Smooth muscle cell of the brain vasculature (primary cell): ENCODE measurements around the gene LY9.

Experiments
- DNase-seq: peaks from one replicate; pipeline ENCODE4 v3.0.0-alpha.2; 2012; ENCODE audit warnings: low read depth, low spot score

LY9 gene

DNA sequence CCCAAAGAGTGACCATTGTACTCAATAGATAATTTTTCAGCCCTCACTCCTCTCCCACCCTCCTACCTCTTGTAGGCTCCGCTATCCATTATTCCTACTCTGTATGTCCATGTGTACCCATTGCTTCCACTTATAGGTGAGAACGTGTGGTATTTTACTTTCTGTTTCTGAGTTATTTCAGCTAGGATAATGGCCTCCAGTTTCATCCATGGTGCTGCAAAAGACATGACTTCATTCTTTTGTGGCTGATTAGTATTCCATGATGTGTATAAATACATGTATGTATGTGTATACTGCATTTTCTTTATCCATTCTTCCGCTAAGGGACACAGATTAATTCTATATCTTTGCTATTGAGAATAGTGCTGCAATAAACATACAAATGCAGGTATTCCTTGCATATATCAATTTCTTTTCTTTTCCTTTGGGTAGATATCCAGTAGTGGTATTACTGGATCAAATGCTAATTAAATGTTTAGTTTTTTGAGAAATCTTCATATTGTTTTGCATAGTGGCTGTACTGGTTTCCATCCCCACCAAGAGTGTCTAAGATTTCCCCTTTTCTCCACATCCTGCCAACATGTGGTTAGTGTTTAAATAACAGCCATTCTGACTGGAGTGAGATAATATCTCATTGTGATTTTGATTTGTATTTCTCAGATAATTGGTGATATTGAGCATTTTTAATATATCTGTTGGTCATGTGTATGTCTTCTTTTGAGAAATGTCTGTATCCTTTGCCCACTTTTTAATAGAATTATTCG, 4.9 kb downstream of the LY9 start:
- DNase-seq, result no peak

DNA sequence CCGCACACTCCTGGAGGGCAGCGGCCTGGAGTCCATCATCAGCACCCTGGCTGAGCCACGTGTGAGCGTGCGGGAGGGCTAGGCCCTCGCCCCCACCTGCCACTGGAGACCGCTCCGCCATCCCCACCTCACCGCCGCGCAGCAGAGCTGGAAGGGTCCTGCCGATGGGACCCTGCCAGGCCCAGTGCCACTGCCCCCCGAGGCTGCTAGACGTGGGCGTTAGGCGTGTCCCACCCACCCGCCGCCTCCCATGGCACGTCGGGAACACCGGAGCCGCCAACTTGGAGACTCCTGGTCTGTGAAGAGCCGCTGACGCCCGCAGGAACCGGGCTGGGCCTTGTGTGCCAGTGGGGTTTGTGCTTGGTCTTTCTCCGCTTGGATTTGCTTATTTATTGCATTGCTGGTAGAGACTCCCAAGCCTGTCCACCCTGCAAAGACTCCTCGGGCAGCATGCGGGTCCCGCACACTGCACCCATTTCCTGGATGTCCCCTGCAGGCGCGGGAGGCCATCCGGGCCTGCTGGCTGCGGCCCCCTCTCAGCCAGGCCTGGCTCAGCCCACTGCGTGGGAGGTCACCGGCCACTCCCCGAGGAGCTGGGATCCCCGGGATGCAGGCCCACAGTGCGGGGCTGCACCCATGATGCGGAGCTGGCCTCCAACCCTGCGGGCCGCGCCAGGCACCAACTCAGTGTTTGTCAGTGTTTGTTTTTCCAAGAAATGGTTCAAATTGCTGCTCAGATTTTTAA, 6.0 kb downstream of the LY9 start:
- no peak for DNase-seq

DNA sequence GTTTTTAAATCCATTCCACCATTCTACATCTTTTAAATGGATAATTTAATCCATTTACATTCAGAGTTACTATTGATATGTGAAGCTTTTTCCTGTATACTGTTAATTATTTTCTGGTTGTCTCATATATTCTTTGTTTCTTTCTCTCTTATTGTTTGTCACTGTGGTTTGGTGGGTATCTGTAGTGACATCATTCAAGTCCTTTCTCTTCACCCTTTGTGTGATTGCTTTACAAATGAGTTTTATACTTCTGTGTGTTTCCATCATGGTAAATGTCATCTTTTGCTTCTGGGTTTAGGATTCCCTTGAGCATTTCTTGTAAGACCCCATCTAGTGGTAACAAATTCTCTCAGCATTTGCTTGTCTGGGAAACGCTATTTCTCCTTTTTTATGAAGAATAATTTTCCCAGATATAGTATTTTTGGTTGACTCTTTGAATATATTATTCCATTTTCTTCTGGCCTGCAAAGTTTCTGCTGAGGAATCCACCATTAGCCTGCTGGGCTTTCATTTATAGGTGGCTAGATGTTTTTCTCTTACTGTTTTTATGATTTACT, 10.2 kb downstream of the LY9 start:
- DNase-seq, result no peak

DNA sequence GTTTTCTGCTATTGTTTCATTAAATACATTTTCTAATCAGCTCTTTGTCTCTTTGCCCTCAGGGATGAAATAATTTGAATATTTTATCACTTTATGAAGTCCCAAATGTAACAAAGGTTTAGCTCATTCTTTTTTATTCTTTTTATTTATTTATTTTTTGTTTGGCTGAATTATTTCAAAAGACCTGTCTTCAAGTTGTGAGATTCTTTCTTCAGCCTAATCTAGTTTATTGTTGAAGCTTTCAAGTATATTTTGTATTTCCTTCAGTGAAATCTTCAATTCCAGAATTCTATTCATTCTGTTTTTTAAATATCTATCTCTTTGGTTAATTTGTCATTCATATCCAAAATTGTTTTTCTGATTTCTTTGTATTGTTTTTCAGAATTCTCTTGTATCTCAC, 10.8 kb downstream of the LY9 start:
- DNase-seq, result no peak

DNA sequence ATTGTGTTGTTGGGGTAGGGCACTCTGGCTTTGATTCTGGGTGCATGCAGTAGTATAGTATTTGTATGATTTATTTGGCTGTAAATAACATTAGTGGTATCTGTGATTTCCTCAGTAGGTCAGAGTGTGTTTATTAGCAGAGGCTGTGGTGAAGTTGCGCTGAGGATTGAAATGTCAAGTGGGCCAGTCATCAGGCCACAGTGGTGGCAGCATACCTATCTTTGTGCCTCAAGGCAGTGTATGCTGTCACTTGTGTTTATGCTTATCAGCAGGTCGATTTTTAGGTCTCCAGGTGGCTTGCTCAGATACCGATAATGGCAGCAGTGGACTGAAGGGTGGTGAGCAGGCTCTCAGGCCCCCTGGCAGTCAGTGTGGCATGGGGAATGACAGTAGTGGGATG, 11.3 kb downstream of the LY9 start:
- DNase-seq, result no peak

DNA sequence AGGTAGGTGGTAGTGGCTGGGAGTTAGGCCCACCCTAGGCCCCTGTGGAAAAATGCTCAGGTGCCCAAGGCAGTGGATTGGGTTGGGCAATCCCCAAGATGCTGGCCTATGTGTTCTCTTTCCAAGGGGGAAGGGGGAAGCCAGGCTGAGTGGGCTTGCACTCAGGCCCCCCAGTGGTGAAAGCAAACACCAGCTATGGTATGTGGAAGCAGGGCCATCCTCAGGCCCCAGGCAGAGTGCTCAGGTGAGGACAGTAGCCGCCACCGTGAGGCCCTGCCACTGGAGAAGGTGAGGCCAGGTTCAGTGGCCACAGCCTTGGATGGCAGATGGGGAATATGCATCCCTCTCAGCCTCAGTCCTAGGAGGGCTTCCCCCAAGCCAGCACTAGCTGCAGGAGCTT, 11.8 kb downstream of the LY9 start:
- no peak for DNase-seq

DNA sequence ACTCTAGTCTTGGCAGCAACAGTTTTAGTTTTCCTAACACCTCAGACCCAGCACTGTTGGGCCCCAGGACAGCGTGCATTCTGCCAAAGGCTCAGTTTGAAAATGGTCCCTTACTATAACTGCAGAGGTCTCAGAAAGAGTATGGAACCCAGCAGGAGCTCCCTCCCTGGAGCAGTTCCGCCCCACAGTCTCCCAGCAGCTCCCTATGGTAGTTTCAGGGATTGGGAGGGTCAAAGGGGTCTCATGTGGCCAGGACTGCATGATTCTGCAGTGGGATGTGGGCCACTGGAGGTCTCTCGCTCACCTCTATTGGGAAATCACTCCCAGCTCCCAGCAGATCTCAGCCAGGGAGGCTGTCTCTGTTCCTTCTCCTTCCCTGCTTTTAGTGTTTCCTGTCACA, 12.3 kb downstream of the LY9 start:
- DNase-seq, result no peak

DNA sequence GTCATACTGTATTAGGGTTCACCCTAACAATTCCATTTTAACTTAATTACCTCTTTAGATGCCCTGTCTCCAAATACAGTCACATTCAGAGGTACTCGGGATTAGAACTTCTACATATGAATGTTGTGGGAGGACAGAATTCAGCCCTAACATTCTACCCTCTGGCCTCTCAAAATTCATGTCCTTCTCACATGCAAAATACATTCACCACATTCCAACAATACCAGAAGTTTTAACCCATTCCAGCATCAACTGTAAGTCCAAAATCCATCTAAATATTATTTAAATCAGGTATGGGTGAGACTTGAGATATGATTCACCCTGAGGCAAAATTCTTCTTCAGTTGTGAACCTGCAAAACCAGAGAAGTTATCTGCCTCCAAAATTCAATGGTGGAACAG, 14.5 kb downstream of the LY9 start:
- DNase-seq, result no peak

DNA sequence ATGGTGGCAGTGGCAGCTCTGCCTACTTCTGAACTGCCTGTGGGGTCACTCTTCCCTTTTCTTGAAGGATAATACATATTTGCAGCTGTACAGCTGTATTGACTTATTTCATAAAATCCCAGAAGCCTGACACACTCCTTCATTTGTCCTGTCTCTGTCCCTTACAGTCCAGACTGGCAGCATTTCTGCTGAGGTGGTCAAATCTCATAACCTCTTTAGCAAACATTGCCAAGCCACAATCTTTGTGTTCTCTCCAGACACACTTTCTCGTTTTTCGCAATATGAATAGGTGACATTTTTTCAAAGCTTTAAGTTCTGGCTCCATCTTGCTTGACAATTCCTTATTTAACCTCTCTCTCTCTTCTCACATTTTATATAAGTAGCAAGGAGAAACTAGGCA, 15.2 kb downstream of the LY9 start:
- no peak for DNase-seq

DNA sequence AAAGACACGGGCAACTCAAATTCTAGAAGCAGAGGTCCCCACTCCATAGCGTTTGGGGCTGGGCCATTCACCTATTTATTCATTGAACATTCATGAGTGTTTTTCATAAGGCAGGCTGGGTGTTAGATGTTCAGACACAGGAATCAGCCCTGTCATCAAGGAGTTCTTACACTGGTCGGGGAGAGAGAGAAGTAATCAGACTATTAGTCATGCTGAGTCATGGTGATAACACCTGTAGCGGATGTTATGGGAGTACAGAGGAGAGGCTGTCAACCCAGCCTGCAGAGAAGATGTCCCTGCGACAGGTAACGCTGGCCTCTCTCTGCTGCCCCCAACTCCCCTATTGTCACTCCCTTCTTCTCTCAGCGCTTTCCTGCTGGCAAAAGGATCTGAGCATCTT, 17.2 kb downstream of the LY9 start:
- DNase-seq, result no peak

DNA sequence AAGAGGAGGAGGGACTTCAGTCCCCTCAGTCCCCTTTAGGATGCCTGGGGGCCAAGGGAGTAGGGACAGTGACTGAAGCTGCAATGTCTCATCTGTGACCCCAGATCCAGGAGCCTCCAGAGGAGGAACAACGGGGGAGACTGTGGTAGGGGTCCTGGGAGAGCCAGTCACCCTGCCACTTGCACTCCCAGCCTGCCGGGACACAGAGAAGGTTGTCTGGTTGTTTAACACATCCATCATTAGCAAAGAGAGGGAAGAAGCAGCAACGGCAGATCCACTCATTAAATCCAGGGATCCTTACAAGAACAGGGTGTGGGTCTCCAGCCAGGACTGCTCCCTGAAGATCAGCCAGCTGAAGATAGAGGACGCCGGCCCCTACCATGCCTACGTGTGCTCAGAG, 18.3 kb downstream of the LY9 start:
- no peak for DNase-seq

DNA sequence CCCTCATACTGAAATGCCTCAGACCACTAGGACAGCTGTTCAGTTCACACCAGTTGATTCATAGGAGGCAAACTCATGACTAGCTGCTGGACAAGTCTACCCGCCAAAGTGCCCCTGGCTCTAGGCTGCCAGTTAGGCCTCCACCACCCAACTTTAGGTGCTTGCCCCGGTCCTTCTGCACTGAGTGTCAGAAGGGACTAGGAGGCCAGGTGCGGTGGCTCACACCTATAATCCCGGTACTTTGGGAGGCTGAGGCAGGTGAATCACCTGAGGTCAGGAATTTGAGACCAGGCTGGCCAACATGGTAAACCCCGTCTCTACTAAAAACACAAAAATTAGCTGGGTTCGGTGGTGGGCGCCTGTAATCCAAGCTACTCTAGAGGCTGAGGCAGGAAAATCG, 18.9 kb downstream of the LY9 start:
- no peak for DNase-seq

DNA sequence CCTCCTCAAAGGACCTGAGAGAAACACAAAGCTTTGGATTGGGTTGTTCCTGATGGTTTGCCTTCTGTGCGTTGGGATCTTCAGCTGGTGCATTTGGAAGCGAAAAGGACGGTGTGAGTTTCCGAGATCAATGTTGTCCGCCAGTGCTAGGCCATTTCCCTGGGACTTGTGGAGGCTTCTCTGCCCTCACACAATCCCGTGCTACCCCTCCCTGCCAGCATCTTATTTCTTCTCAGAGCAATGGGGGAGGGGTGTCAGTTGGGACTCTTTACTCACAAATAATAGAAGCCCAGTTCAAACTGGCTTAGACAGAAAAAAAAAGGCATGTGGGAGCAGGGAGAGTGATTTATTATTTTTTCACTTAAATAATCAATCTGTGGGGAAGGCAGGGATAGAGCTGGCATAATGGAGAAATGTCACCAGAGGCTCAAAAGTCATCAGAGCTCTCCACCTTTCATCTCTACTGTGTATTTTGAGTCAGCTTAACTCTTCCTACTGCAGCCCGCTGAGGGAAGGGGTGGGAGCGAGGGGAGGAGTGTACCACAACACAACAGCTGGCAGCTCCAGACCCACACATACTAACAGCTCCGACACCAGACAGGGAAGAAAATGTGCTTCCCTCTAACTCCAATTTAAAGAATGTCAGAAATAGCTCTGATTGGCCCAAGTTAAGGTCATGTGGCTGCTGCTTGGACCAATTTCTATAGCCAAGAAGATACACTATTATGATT, 22.4 kb downstream of the LY9 start:
- no peak for DNase-seq

DNA sequence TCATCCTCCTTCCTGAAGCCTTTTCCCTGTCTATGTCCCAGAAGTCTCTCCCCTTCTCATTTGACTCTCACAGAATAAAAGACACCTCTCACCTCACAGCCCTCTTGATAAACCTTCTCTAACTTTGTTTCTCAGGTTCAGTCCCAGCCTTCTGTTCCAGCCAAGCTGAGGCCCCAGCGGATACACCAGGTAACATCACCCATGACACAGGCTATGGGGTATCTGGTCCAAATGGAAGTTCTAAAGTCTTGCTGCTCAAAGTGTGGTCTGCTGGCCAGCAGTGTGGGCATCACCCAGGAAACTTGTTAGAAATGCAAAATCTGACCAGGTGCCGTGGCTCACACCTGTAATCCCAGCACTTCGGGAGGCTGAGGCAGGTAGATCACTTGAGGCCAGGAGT, 23.2 kb downstream of the LY9 start:
- no peak for DNase-seq

DNA sequence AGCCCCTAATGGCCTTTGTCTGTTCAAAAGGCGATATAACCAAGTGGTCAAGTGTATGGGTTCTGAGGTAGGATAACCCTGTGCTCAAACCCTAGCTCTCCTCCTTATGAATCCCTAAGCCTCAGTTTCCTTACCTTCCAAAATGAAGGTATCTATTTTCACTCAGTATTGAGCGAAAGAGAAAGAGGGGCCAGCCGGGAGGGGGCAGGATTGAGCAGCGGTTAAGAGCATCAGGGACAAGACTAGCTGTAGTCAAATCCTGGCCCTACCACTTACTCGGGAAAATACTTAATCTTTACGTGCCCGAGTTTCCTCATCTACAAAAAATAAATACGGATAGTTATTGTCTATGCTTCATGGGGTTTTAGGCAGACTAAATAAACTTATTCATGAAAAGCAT, 25.7 kb downstream of the LY9 start:
- DNase-seq, result no peak

DNA sequence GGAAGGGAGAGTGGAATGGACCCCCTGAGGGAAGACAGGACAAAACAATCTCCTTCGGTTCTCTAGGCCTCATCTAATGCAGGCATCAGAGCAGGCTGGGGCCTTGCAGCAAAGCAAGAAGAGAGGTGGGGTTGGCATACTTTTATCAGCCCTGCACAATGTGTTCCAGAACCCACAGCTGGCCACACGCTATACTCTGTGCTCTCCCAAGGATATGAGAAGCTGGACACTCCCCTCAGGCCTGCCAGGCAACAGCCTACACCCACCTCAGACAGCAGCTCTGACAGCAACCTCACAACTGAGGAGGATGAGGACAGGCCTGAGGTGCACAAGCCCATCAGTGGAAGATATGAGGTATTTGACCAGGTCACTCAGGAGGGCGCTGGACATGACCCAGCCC, 27.3 kb downstream of the LY9 start:
- DNase-seq, result no peak

DNA sequence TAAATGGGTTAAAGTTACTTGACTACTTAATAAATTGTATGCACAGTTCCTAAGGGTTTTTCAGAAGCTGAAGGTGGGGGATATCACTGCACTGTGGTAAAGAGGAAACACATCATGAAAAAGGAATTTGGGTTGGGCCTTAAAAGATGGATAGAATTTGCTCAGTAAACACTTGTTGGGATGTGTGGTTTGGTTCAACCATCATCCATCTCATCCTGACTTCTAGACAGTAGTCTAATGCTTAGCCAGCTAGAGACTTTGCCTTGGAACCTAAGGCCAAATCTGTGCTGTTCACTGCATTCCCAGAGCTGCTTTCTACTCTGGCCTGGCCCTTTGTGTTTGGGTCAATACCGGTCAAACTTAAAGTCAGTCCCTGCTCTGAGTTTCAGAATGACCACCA, 30.6 kb downstream of the LY9 start:
- no peak for DNase-seq

DNA sequence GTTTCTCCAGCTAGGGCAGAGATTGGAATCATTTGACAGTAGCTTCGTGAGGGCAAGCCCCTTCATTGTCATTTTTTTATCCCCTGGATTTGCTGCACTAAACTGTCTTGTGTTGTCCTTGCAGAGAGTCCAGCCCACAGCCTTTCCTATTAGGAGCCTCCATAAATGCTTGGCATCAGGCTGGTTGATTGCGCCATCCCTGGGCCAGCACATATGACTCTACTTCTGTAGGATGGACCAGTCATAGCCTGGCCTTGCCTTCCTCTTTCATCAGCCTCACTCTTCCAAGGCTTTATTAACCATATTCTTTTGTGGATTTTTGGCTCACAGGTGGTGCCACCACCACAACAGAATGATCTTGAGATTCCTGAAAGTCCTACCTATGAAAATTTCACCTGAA, 31.4 kb downstream of the LY9 start:
- no peak for DNase-seq

DNA sequence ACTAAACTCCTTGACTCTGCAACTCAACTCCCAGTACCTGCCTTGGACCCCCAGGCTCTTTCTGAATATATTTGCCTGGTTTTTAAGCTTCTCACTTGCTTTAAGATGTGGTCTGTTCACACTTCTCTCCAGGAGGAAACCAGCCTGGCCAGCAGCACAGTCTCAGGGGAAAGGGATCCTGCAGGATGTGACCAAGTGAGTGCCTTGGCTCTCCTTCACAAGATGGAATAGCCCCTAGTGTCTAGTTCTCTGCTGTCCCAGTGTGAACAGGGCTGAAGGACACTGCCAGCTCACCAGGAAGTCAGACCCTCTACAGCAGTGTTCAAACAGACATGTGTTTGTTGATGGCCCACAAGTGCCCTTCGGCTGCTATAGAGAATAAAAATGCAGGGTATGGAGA, 33.8 kb downstream of the LY9 start:
- DNase-seq, result no peak

DNA sequence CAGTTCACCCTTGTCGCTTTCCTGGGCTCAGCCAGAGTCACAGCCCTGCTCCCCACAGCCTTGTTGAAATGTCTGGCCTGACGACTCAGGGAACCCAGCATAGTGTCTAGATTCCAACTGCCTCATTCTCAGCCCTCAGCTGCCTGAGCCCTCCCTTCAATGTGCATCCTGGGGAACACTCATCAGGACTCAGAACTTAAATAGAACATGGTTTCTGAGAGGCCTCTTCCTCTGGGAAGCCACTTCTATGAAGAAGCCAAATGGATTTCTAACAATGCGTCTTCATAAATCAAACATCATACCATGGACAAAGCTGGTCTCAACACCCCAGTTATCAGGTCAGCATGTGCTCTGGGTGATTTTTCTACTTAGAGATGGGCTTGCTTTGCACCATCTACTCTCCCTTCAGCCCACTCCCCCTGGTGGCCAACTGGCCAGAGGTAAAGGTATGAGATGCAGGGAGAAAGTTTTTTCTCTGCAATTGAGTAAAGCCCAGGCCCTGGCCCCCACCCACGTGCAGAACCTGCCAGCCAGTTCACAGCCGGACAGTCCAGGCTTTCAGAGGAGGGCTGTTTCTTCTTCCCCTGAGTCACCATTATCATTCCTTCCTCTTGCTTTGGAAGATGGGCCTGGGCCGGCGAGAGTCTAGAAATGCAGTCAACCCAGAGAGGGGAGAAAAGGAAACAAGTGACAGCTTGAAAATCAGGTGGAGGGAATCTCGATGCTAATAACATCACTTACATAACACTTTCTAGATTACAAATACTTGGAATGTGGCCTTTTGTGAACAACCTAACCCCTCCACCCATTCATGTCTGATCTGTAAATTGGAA, 34.6 kb downstream of the LY9 start:
- peak; percentile 6 for DNase-seq

DNA sequence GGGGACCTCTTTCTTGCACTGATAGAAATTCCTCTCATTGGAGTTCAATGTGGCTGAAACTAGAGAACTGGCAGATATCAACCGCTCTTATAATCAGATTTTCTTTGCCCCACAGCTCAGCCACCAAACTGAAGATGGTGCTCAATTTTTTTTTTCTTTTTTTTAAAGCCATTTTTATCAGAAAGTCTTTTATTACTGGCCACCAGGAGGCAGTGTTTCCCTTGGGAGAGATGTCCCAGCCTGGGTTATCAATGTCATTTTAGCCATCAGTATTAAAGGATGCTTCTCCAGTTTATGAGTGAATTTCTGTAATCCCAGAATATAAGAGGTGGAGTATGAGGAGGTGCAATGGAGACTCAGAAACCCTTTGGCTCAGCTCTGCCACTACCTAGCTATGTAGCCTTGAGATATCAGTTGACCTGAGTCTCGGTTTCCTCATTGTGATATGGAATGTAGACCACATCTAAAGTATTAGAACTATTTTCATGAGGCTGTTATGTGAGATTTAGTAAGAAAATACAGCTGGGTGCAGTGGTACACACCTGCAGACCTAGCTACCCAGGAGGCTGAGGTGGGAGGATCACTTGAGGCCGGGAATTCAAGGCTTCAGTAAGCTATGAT, 39.1 kb downstream of the LY9 start:
- peak; percentile 1 for DNase-seq
